ENCODE measurements around the gene SH2D3C. TPM values are rescaled to one million over a fixed set of nuclear protein-coding genes. Genes with fewer than 3 reads are reported as not detected.

Gene SH2D3C
- total RNA-seq, 4 donors from 2014 or later, result 4.7 to 8.1 (median 5.2) TPM

GRCh38 chr9:127756233-127756632 is 22.2 kb downstream of the SH2D3C start:
- TF ChIP-seq POLR2A (IDR thresholded peaks at IDR 0.05) (no peak), CTCF (IDR thresholded peaks at IDR 0.05 in 4 of 5, conservative IDR thresholded peaks at IDR 0.05 in 1 of 5) (no peak)
- DNase-seq (no peak), ATAC-seq (no peak)
- Histone ChIP-seq H3K4me1 (peaks cover 0 to 10% of the 10 kb centered on the region in 2 donors), H3K27ac (no peak overlapping the region), H3K9me3 (no peaks in the 10 kb centered on the region), H3K36me3 (no peaks in the 10 kb centered on the region), H3K4me3 (no peak overlapping the region), H3K27me3 (peaks cover 11 to 33% (median 32%) of the 10 kb centered on the region in 3 donors)
- intact Hi-C loops (cut with DNase I; ENCODE audit: low total_unique reads), result no loop called here
- in situ Hi-C loops (cut with MboI; ENCODE audit: low sequenced_read_pairs in 4 of 4), result no loop called here

GRCh38 chr9:127755061-127756060 is 23.1 kb downstream of the SH2D3C start:
- H3K27me3 ChIP-seq, result peaks cover 11 to 33% (median 32%) of the 10 kb centered on the region in 3 donors
- no peak for DNase-seq
- ATAC-seq, result peak in 1 of 2 donors; percentile 14
- no peak for TF ChIP-seq CTCF (IDR thresholded peaks at IDR 0.05 in 4 of 5, conservative IDR thresholded peaks at IDR 0.05 in 1 of 5)
- no peak for TF ChIP-seq POLR2A (IDR thresholded peaks at IDR 0.05)
- H3K4me1 ChIP-seq, result peaks cover 0 to 10% of the 10 kb centered on the region in 2 donors
- H3K4me3 ChIP-seq, result peak overlapping the region in 3 of 4 donors; percentile 5 to 23 (median 14)
- H3K9me3 ChIP-seq, result no peaks in the 10 kb centered on the region
- H3K36me3 ChIP-seq, result no peaks in the 10 kb centered on the region
- H3K27ac ChIP-seq, result peak overlapping the region in 3 of 4 donors; percentile 31 to 45 (median 38)
- in situ Hi-C loops (cut with MboI; ENCODE audit: low sequenced_read_pairs in 4 of 4) (no loop called here), intact Hi-C loops (cut with DNase I; ENCODE audit: low total_unique reads) (no loop called here)

DNA sequence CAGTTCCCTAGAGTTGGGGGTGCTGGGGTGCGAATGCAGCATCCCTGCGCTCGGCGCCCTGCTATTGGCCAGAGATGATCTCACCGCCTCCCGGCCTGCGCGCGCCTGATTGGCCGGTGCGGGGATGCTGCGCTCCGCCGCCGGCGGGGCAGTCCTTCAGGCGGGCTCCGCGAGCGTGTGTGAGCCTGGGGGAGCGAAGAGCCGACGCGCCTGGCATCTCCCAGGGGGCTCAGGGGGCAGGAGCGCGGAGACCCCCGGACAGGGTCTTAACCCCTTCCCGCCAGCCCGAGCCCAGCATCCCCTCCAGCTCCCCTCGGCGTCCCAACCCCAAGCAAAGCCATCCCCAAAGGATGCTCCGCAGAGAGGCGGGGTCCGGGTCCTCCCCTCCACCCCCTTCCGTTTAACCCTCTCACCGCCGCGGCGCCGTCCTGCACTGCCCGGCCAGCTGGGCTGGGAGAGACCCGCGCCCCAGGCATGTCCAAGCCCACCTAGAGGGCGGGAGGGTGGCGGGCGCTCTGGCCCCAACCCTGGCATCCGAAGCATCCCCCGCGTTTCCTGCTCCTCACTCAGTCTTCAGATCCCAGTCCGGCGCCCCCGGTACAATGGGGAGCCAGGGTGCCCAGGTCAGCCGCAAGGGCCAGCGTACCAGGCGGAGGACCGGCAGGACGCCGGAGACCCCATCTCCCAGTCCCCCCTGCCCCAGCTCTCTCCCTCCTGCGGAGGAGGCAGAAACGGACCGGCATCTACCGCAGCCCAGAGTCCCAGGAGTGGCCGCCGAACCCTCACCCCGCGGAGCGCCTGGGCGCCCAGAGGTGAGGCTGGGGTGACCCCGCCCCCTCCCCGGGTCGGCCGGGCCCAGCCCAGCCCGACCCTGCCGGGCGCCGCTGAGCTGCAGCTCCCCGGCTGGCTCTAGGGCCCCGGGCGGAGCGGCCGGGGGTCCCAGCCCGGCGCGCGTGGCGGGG is 24.1 kb downstream of the SH2D3C start:
- TF ChIP-seq CTCF (IDR thresholded peaks at IDR 0.05 in 4 of 5, conservative IDR thresholded peaks at IDR 0.05 in 1 of 5) (no peak), POLR2A (IDR thresholded peaks at IDR 0.05) (no peak)
- Histone ChIP-seq H3K27me3 (peaks cover 11 to 33% (median 32%) of the 10 kb centered on the region in 3 donors), H3K4me1 (peaks cover 0 to 10% of the 10 kb centered on the region in 2 donors), H3K4me3 (peak overlapping the region in 1 of 4 donors; percentile 23), H3K36me3 (no peaks in the 10 kb centered on the region), H3K9me3 (no peaks in the 10 kb centered on the region), H3K27ac (peak overlapping the region in 2 of 4 donors; percentile 38 to 45)
- ATAC-seq (no peak), DNase-seq (no peak)
- in situ Hi-C loops (cut with MboI; ENCODE audit: low sequenced_read_pairs in 4 of 4) (no loop called here), intact Hi-C loops (cut with DNase I; ENCODE audit: low total_unique reads) (no loop called here)

- DNase-seq (no peak), ATAC-seq (no peak)
- TF ChIP-seq CTCF (IDR thresholded peaks at IDR 0.05 in 4 of 5, conservative IDR thresholded peaks at IDR 0.05 in 1 of 5) (no peak), POLR2A (IDR thresholded peaks at IDR 0.05) (no peak)
- intact Hi-C loops (cut with DNase I; ENCODE audit: low total_unique reads), result no loop called here
- in situ Hi-C loops (cut with MboI; ENCODE audit: low sequenced_read_pairs in 4 of 4), result no loop called here
- H3K9me3 ChIP-seq, result no peaks in the 10 kb centered on the region
- H3K36me3 ChIP-seq, result no peaks in the 10 kb centered on the region
- H3K27me3 ChIP-seq, result peaks cover 11 to 33% (median 32%) of the 10 kb centered on the region in 3 donors
- H3K4me3 ChIP-seq, result no peak overlapping the region
- H3K4me1 ChIP-seq, result peaks cover 0 to 7% of the 10 kb centered on the region in 2 donors
- H3K27ac ChIP-seq, result no peak overlapping the region
Measured at GRCh38 chr9:127753622-127754021, 24.8 kb downstream of the SH2D3C start.

Measured in gastrocnemius medialis (tissue), 4 donors.